ENCODE data around the gene ZFP36. TPM values are rescaled to one million over a fixed set of nuclear protein-coding genes. Genes with fewer than 3 reads are reported as not detected.

The ZFP36 gene
- total RNA-seq, 1 experiment from 2014 or later: 17.3 TPM

- ATAC-seq: peak; percentile 2
- peaks cover 51% of the 10 kb centered on the region for H3K4me1 Mint-ChIP-seq
- peak overlapping the region; percentile 95 for H3K27ac Mint-ChIP-seq
- H3K4me3 Mint-ChIP-seq: no peak overlapping the region
- peaks cover 34% of the 10 kb centered on the region for H3K36me3 Mint-ChIP-seq
- H3K27me3 Mint-ChIP-seq (ENCODE audit: low read depth): no peaks in the 10 kb centered on the region
- no peaks in the 10 kb centered on the region for H3K9me3 Mint-ChIP-seq
- POLR2A ChIA-PET: interaction anchor here (0.6 to 0.7 kb wide), 3 partner anchors 10 to 1717 kb away, joined by 3 to 4 read pairs (median 4); partner anchors contain the start of genes MED29 and PAF1
- TF ChIP-seq MAX (CRISPR knock-in tag; IDR thresholded peaks at IDR 0.05) (peak; percentile 70), EMX1 (CRISPR knock-in tag; IDR thresholded peaks at IDR 0.05) (peak; percentile 76; the same call in 1 of the 2 replicates), ZSCAN18 (CRISPR knock-in tag; IDR thresholded peaks at IDR 0.05) (no peak), ZNF532 (CRISPR knock-in tag; IDR thresholded peaks at IDR 0.05; ENCODE audit: borderline replicate concordance) (0 out of 2 replicates have a peak, but pooled peaks have one; percentile 33), TP53 (CRISPR knock-in tag; IDR thresholded peaks at IDR 0.05) (no peak), NFYB (CRISPR knock-in tag; conservative IDR thresholded peaks at IDR 0.05; ENCODE audit: low read depth) (0 out of 2 replicates have a peak, but pooled peaks have one; percentile 21), GABPB1 (CRISPR knock-in tag; IDR thresholded peaks at IDR 0.05) (peak; percentile 67), FOXK1 (CRISPR knock-in tag; IDR thresholded peaks at IDR 0.05) (no peak), NFATC4 (CRISPR knock-in tag; IDR thresholded peaks at IDR 0.05) (peak; percentile 5), PRRX2 (CRISPR knock-in tag; IDR thresholded peaks at IDR 0.05) (peak; percentile 9; the same call in 1 of the 2 replicates), ZNF671 (CRISPR knock-in tag; IDR thresholded peaks at IDR 0.05) (peak; percentile 42), FOXP1 (CRISPR knock-in tag; IDR thresholded peaks at IDR 0.05; ENCODE audit: borderline replicate concordance) (0 out of 2 replicates have a peak, but pooled peaks have one; percentile 22), CBFB (CRISPR knock-in tag; IDR thresholded peaks at IDR 0.05; ENCODE audit: low read depth) (no peak), ZNF425 (CRISPR knock-in tag; conservative IDR thresholded peaks at IDR 0.05) (peak; percentile 51; the same call in 1 of the 2 replicates), ATF3 (CRISPR knock-in tag; conservative IDR thresholded peaks at IDR 0.05) (0 out of 2 replicates have a peak, but pooled peaks have one; percentile 20)
- DNase-seq (ENCODE audit: low spot score): no peak
- CTCF ChIA-PET: no interaction called here
Observed at GRCh38 chr19:39430675-39431593, 24.3 kb downstream of the ZFP36 start.

- POLR2A ChIA-PET: interaction anchor here (1.0 to 1.3 kb wide), 2 partner anchors 30 to 31 kb away, joined by 3 read pairs; no protein-coding TSS in a partner anchor
- ATAC-seq (no peak), DNase-seq (ENCODE audit: low spot score) (no peak)
- no peaks in the 10 kb centered on the region for H3K9me3 Mint-ChIP-seq
- CTCF ChIA-PET: no interaction called here
- no peak overlapping the region; the same call in 1 of the 2 replicates for H3K27ac Mint-ChIP-seq
- H3K36me3 Mint-ChIP-seq: peaks cover 34% of the 10 kb centered on the region
- peaks cover 57% of the 10 kb centered on the region for H3K4me1 Mint-ChIP-seq
- H3K4me3 Mint-ChIP-seq: no peak overlapping the region
- no peaks in the 10 kb centered on the region for H3K27me3 Mint-ChIP-seq (ENCODE audit: low read depth)
- TF ChIP-seq TP53 (CRISPR knock-in tag; IDR thresholded peaks at IDR 0.05): no peak
- TF ChIP-seq ZNF416 (CRISPR knock-in tag; IDR thresholded peaks at IDR 0.05): 0 out of 2 replicates have a peak, but pooled peaks have one; percentile 17
- TF ChIP-seq ZNF281 (CRISPR knock-in tag; IDR thresholded peaks at IDR 0.05): no peak
- TF ChIP-seq GABPB1 (CRISPR knock-in tag; IDR thresholded peaks at IDR 0.05): no peak
- no peak for TF ChIP-seq E2F1 (CRISPR knock-in tag; IDR thresholded peaks at IDR 0.05)
Observed at GRCh38 chr19:39432677-39433025, 26.0 kb downstream of the ZFP36 start.
